ENCODE data around the gene ARG1. TPM values are rescaled to one million over a fixed set of nuclear protein-coding genes. Genes with fewer than 3 reads are reported as not detected.

ARG1 gene
- polyA plus RNA-seq, 1 donor from 2014 or later = not detected

DNA sequence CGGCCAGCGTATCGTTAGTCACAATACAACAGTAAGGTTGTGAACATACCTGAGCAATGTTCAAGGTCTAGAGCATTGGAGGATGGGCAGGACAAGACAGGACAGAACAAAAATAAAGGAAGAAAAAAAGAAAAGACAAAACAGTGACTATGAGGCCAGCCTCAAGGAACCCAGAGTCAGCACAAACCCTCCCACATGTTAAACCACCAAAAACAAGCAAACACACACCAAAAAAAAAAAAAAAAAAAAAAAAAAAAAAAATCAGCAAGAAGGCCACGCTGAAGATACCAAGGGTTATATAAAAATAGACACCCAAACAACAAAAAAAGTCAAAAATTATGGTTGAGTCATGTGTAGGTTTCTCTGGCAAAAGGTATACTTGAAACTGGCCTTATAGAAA is 42.2 kb downstream of the ARG1 start (continued):
- no peak for TF ChIP-seq EZH2 (IDR thresholded peaks at IDR 0.05; ENCODE audit: borderline replicate concordance, insufficient read depth, low read length, poor library complexity, severe bottlenecking)

DNA sequence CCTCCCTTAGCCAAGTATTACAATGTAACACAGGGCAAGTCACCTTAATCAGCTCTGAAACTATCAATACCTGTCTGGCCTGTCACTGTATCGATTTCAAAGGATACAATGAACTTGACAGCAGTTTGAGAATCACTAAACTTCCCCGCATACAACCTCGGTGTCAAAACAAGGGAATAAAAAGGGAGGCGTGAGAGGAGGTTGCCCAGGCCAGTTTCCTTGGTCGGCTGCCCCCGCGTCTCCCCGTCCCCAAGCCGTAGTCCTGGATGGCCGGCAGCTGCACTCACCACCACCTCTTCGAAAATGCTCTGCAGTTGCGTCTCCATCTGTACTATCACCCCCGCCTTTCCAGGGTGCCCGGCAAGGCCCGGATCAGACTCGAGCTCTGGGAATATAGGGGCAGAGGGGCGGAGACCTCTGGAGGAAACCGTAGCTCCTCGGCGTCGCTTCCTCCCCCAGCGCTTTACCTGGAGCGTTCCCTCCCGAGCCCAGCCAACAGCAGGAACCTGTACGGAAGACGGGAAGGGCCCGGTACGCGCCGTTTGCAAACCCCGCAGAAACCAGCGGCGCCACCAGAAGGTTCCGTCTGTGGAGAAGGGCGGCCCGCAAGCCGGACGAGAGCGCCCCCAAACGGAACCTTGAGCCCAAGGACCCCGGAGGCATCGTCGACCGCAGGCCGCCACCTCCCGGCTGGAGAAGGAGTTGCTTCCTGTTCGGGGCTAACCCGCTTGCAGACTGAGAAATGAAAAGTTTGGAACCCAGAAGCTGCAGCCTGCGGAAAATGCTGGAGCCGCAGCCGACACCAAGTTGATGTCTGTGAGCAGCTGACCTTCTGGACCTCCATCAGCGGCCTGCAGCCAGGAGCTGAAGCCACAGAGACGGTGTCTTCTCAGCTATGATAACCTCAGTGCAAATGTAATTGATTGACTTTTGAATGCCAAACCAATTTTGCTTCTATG is 55.0 kb downstream of the ARG1 start, which contains the start of gene MED23:
TSS of gene MED23 (minus strand) at position 519 of the 959 bp plus-strand sequence. CDS start at position 326, 193 bp downstream.
- Histone ChIP-seq H3K9me2 (ENCODE audit: insufficient read depth, low read length) (no peaks in the 10 kb centered on the region), H3K27ac (ENCODE audit: low read length) (peak within 1 kb of the TSS; percentile 80), H3F3A (ENCODE audit: insufficient read depth, low read length, poor library complexity, severe bottlenecking) (no peaks in the 10 kb centered on the region), H3K9ac (ENCODE audit: low read length) (peak within 1 kb of the TSS; percentile 91), H3K27me3 (ENCODE audit: insufficient read depth, low read depth, low read length) (no peaks in the 10 kb centered on the region), H3K9me3 (ENCODE audit: low read length) (no peaks in the 10 kb centered on the region), H3K4me3 (ENCODE audit: low read length) (peak within 1 kb of the TSS; percentile 83), H3K36me3 (ENCODE audit: insufficient read depth, low read length) (peaks cover 7% of the 10 kb centered on the region), H3K4me2 (ENCODE audit: low read length) (peak within 1 kb of the TSS; percentile 86), H3K79me2 (replicated peaks; ENCODE audit: insufficient read depth, low read length) (peaks cover 12% of the 10 kb centered on the region), H2AFZ (ENCODE audit: low read depth, low read length) (peak within 1 kb of the TSS; percentile 85), H4K20me1 (ENCODE audit: insufficient read depth) (no peaks in the 10 kb centered on the region)
- TF ChIP-seq EP300 (conservative IDR thresholded peaks at IDR 0.05; ENCODE audit: poor library complexity, severe bottlenecking) (peak; percentile 80), TAF1 (IDR thresholded peaks at IDR 0.05; ENCODE audit: low read depth) (peak; percentile 89), POLR2AphosphoS5 (IDR thresholded peaks at IDR 0.05) (peak; percentile 88), MXI1 (conservative IDR thresholded peaks at IDR 0.05; ENCODE audit: poor library complexity, severe bottlenecking) (peak; percentile 83), SMC3 (conservative IDR thresholded peaks at IDR 0.05; ENCODE audit: poor library complexity) (peak; percentile 98), EZH2 (IDR thresholded peaks at IDR 0.05; ENCODE audit: borderline replicate concordance, insufficient read depth, low read length, poor library complexity, severe bottlenecking) (no peak), RAD21 (conservative IDR thresholded peaks at IDR 0.05) (peak; percentile 91)
- TF ChIP-seq, protein P1, sequence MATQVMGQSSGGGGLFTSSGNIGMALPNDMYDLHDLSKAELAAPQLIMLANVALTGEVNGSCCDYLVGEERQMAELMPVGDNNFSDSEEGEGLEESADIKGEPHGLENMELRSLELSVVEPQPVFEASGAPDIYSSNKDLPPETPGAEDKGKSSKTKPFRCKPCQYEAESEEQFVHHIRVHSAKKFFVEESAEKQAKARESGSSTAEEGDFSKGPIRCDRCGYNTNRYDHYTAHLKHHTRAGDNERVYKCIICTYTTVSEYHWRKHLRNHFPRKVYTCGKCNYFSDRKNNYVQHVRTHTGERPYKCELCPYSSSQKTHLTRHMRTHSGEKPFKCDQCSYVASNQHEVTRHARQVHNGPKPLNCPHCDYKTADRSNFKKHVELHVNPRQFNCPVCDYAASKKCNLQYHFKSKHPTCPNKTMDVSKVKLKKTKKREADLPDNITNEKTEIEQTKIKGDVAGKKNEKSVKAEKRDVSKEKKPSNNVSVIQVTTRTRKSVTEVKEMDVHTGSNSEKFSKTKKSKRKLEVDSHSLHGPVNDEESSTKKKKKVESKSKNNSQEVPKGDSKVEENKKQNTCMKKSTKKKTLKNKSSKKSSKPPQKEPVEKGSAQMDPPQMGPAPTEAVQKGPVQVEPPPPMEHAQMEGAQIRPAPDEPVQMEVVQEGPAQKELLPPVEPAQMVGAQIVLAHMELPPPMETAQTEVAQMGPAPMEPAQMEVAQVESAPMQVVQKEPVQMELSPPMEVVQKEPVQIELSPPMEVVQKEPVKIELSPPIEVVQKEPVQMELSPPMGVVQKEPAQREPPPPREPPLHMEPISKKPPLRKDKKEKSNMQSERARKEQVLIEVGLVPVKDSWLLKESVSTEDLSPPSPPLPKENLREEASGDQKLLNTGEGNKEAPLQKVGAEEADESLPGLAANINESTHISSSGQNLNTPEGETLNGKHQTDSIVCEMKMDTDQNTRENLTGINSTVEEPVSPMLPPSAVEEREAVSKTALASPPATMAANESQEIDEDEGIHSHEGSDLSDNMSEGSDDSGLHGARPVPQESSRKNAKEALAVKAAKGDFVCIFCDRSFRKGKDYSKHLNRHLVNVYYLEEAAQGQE (IDR thresholded peaks at IDR 0.05; ENCODE audit: borderline replicate concordance) = peak; percentile 84
- TF ChIP-seq, protein P2, sequence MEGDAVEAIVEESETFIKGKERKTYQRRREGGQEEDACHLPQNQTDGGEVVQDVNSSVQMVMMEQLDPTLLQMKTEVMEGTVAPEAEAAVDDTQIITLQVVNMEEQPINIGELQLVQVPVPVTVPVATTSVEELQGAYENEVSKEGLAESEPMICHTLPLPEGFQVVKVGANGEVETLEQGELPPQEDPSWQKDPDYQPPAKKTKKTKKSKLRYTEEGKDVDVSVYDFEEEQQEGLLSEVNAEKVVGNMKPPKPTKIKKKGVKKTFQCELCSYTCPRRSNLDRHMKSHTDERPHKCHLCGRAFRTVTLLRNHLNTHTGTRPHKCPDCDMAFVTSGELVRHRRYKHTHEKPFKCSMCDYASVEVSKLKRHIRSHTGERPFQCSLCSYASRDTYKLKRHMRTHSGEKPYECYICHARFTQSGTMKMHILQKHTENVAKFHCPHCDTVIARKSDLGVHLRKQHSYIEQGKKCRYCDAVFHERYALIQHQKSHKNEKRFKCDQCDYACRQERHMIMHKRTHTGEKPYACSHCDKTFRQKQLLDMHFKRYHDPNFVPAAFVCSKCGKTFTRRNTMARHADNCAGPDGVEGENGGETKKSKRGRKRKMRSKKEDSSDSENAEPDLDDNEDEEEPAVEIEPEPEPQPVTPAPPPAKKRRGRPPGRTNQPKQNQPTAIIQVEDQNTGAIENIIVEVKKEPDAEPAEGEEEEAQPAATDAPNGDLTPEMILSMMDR (IDR thresholded peaks at IDR 0.05; ENCODE audit: poor library complexity, severe bottlenecking) = peak; percentile 100

DNA sequence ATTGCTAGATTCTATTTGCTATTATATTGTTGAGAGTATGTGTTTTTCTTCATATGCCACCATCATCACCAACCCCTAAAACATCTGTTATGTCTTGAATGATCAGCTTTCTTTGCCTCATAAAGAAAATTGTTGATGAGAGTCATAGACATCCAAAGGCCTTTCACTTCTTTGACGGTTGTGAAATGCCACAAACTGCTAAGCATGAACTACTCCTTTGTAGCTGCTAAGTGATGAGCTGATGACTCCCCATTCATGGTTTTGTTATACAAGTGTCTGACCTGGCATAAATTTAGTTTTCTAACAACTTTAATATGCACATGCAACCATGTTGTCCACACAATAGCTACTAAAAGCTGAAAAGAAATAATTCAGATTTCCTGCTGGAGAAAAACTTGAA is 55.7 kb downstream of the ARG1 start:
- no peak overlapping the region for H3K4me2 ChIP-seq (ENCODE audit: low read length)
- H3F3A ChIP-seq (ENCODE audit: insufficient read depth, low read length, poor library complexity, severe bottlenecking) = no peaks in the 10 kb centered on the region
- no peak overlapping the region for H3K9ac ChIP-seq (ENCODE audit: low read length)
- H3K36me3 ChIP-seq (ENCODE audit: insufficient read depth, low read length) = peaks cover 7% of the 10 kb centered on the region
- H3K27ac ChIP-seq (ENCODE audit: low read length) = no peak overlapping the region
- no peaks in the 10 kb centered on the region for H3K27me3 ChIP-seq (ENCODE audit: insufficient read depth, low read depth, low read length)
- H4K20me1 ChIP-seq (ENCODE audit: insufficient read depth) = no peaks in the 10 kb centered on the region
- no peaks in the 10 kb centered on the region for H3K9me2 ChIP-seq (ENCODE audit: insufficient read depth, low read length)
- peak overlapping the region; percentile 49 for H2AFZ ChIP-seq (ENCODE audit: low read depth, low read length)
- H3K9me3 ChIP-seq (ENCODE audit: low read length) = no peaks in the 10 kb centered on the region
- TF ChIP-seq TAF1 (IDR thresholded peaks at IDR 0.05; ENCODE audit: low read depth) = no peak
- TF ChIP-seq EZH2 (IDR thresholded peaks at IDR 0.05; ENCODE audit: borderline replicate concordance, insufficient read depth, low read length, poor library complexity, severe bottlenecking) = no peak
- no peak for TF ChIP-seq RAD21 (conservative IDR thresholded peaks at IDR 0.05)
- TF ChIP-seq MXI1 (conservative IDR thresholded peaks at IDR 0.05; ENCODE audit: poor library complexity, severe bottlenecking) = no peak
- peak overlapping the region; percentile 83 for H3K4me3 ChIP-seq (ENCODE audit: low read length)
- peaks cover 12% of the 10 kb centered on the region for H3K79me2 ChIP-seq (replicated peaks; ENCODE audit: insufficient read depth, low read length)
